Measurements from ENCODE around the gene ARHGAP1.

The ARHGAP1 gene

GRCh38 chr11:46639197-46639839 is 61.1 kb downstream of the ARHGAP1 start:
- no peaks in the 10 kb centered on the region for H3K27me3 ChIP-seq (ENCODE audit: insufficient read depth, insufficient read length)
- no peak for DNase-seq (ENCODE audit: low read depth, low spot score)
- H3K4me1 ChIP-seq (ENCODE audit: insufficient read depth, insufficient read length), result no peaks in the 10 kb centered on the region
- peaks cover 35% of the 10 kb centered on the region for H3K36me3 ChIP-seq (ENCODE audit: insufficient read depth, insufficient read length, low read length)
- H3K9me3 ChIP-seq (ENCODE audit: insufficient read depth, low read length), result peaks cover 6% of the 10 kb centered on the region; the same call in 1 of the 2 replicates
- H3K9ac ChIP-seq (ENCODE audit: insufficient read length, low read depth), result no peak overlapping the region
- no peak for TF ChIP-seq YY1 (IDR thresholded peaks at IDR 0.05; ENCODE audit: insufficient read depth, insufficient read length)
- TF ChIP-seq SUZ12 (IDR thresholded peaks at IDR 0.05; ENCODE audit: extremely low read depth, insufficient read depth, insufficient read length), result no peak
- no peak for TF ChIP-seq ZNF274 (IDR thresholded peaks at IDR 0.05; ENCODE audit: low read depth, low read length)
- H3K4me3 ChIP-seq (ENCODE audit: insufficient read length, low read depth), result no peak overlapping the region

DNA sequence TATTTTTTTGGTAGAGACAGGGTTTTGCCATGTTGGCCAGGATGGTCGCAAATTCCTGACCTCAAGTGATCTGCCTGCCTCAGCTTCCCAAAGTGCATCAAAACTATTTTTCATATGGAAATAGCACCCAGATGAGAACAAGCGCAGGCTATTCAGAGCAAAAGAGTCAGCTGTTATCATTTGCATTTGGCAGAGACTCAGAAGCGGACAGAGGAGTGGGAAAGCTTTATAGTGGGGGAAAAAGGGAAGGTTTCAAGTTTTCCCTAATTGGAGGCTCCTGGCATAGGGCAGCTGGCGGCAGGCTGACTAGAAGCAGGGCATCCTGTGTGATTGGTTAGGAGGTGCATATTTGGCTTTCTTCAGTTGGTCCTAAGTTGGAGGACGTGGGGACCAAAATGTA is 62.9 kb downstream of the ARHGAP1 start:
- no peaks in the 10 kb centered on the region for H3K4me1 ChIP-seq (ENCODE audit: insufficient read depth, insufficient read length)
- DNase-seq (ENCODE audit: low read depth, low spot score), result no peak
- no peak overlapping the region for H3K4me3 ChIP-seq (ENCODE audit: insufficient read length, low read depth)
- H3K27me3 ChIP-seq (ENCODE audit: insufficient read depth, insufficient read length), result no peaks in the 10 kb centered on the region
- no peak overlapping the region for H3K9ac ChIP-seq (ENCODE audit: insufficient read length, low read depth)
- H3K9me3 ChIP-seq (ENCODE audit: insufficient read depth, low read length), result peaks cover 2% of the 10 kb centered on the region; the same call in 1 of the 2 replicates
- peaks cover 27% of the 10 kb centered on the region for H3K36me3 ChIP-seq (ENCODE audit: insufficient read depth, insufficient read length, low read length)
- no peak for TF ChIP-seq SUZ12 (IDR thresholded peaks at IDR 0.05; ENCODE audit: extremely low read depth, insufficient read depth, insufficient read length)
- TF ChIP-seq ZNF274 (IDR thresholded peaks at IDR 0.05; ENCODE audit: low read depth, low read length), result no peak
- no peak for TF ChIP-seq YY1 (IDR thresholded peaks at IDR 0.05; ENCODE audit: insufficient read depth, insufficient read length)

GRCh38 chr11:46635557-46636139 is 64.8 kb downstream of the ARHGAP1 start:
- Histone ChIP-seq H3K9ac (ENCODE audit: insufficient read length, low read depth) (no peak overlapping the region), H3K36me3 (ENCODE audit: insufficient read depth, insufficient read length, low read length) (peaks cover 38% of the 10 kb centered on the region), H3K9me3 (ENCODE audit: insufficient read depth, low read length) (no peaks in the 10 kb centered on the region), H3K27me3 (ENCODE audit: insufficient read depth, insufficient read length) (no peaks in the 10 kb centered on the region), H3K4me1 (ENCODE audit: insufficient read depth, insufficient read length) (no peaks in the 10 kb centered on the region), H3K4me3 (ENCODE audit: insufficient read length, low read depth) (no peak overlapping the region)
- TF ChIP-seq ZNF274 (IDR thresholded peaks at IDR 0.05; ENCODE audit: low read depth, low read length) (no peak), YY1 (IDR thresholded peaks at IDR 0.05; ENCODE audit: insufficient read depth, insufficient read length) (no peak), SUZ12 (IDR thresholded peaks at IDR 0.05; ENCODE audit: extremely low read depth, insufficient read depth, insufficient read length) (no peak)
- no peak for DNase-seq (ENCODE audit: low read depth, low spot score)

DNA sequence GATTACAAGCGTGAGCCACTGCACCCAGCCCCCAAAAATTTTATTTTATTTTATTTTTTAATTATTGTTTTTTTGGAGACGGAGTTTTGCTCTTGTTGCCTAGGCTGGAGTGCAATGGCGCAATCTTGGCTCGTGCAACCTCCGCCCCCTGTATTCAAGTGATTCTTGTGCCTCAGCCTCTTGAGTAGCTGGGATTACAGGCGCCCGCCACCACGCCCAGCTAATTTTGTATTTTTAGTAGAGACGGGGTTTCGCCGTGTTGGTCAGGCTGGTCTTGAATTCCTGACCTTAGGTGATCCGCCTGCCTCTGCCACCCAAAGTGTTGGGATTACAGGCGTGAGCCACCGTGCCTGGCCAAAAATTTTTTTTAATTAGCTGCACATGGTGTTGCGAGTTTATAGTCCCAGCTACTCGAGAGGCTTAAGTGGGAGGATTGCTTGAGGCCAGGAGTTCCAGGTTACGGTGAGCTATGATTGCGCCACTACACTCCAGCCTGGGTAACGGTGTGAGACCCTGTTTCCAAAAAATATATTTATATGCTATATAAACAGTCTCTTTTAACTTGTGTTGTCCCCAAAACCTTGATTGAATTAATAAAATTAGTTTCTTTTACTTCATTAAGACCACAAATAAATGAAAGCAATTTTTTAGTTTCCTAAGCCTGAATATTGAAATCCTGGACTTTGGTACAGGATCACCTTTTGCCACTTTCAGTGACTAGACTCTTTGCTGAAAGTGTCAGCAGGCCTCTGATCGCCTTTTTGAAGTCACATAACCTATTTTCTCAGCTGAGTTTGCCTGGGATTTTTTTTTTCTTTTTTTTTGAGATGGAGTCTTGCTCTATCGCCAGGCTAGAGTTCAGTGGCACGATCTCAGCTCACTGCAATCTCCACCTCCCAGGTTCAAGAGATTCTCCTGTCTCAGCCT is 66.9 kb downstream of the ARHGAP1 start:
- H3K4me1 ChIP-seq (ENCODE audit: insufficient read depth, insufficient read length), result no peaks in the 10 kb centered on the region
- H3K27me3 ChIP-seq (ENCODE audit: insufficient read depth, insufficient read length), result no peaks in the 10 kb centered on the region
- no peak for TF ChIP-seq ZNF274 (IDR thresholded peaks at IDR 0.05; ENCODE audit: low read depth, low read length)
- H3K4me3 ChIP-seq (ENCODE audit: insufficient read length, low read depth), result no peak overlapping the region
- no peak overlapping the region for H3K9ac ChIP-seq (ENCODE audit: insufficient read length, low read depth)
- H3K9me3 ChIP-seq (ENCODE audit: insufficient read depth, low read length), result no peaks in the 10 kb centered on the region
- H3K36me3 ChIP-seq (ENCODE audit: insufficient read depth, insufficient read length, low read length), result peaks cover 40% of the 10 kb centered on the region
- DNase-seq (ENCODE audit: low read depth, low spot score), result no peak

DNA sequence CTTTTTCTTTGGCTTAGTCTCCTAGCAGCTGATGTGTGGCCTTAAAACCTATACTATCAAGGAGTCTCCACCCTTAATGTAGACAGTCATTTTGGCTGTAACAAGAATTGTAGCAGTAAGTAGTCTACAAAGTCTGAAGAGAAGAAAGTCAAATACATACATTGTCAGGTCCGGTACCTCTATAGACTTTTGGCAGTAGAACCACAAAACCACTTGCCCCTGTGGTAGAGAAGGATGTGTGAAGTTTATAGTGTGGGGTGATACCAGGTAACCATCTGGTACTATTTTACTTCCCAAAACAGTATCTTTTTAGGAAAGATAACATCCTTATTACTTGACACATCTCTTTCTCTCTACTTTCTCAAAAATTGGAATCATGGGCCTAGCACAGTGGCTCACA is 67.9 kb downstream of the ARHGAP1 start:
- no peak for TF ChIP-seq YY1 (IDR thresholded peaks at IDR 0.05; ENCODE audit: insufficient read depth, insufficient read length)
- no peak for TF ChIP-seq ZNF274 (IDR thresholded peaks at IDR 0.05; ENCODE audit: low read depth, low read length)
- no peak for TF ChIP-seq SUZ12 (IDR thresholded peaks at IDR 0.05; ENCODE audit: extremely low read depth, insufficient read depth, insufficient read length)
- Histone ChIP-seq H3K4me3 (ENCODE audit: insufficient read length, low read depth) (no peak overlapping the region), H3K27me3 (ENCODE audit: insufficient read depth, insufficient read length) (no peaks in the 10 kb centered on the region), H3K4me1 (ENCODE audit: insufficient read depth, insufficient read length) (no peaks in the 10 kb centered on the region), H3K36me3 (ENCODE audit: insufficient read depth, insufficient read length, low read length) (peaks cover 40% of the 10 kb centered on the region), H3K9ac (ENCODE audit: insufficient read length, low read depth) (no peak overlapping the region), H3K9me3 (ENCODE audit: insufficient read depth, low read length) (no peaks in the 10 kb centered on the region)
- DNase-seq (ENCODE audit: low read depth, low spot score), result no peak

DNA sequence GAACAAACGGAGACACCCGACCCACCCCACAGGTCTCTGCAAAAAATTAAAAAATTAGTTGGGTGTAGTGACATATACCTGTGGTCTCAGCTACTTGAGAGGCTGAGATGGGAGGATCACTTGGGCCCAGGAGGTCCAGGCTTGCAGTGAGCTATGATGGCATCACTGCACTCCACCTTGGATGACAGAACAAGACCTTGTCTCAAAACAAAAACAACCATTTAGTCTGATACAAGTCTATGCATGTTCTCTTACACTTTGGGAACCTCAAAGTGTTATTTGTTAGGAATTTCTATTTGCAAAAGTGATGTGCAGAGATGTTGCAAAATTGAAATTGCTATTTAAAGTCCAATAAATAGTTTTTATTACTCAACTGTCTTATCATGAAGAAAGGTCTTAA is 68.7 kb downstream of the ARHGAP1 start:
- Histone ChIP-seq H3K9ac (ENCODE audit: insufficient read length, low read depth) (no peak overlapping the region), H3K27me3 (ENCODE audit: insufficient read depth, insufficient read length) (no peaks in the 10 kb centered on the region), H3K36me3 (ENCODE audit: insufficient read depth, insufficient read length, low read length) (peaks cover 42% of the 10 kb centered on the region), H3K4me1 (ENCODE audit: insufficient read depth, insufficient read length) (no peaks in the 10 kb centered on the region), H3K4me3 (ENCODE audit: insufficient read length, low read depth) (no peak overlapping the region), H3K9me3 (ENCODE audit: insufficient read depth, low read length) (no peaks in the 10 kb centered on the region)
- no peak for DNase-seq (ENCODE audit: low read depth, low spot score)
- TF ChIP-seq YY1 (IDR thresholded peaks at IDR 0.05; ENCODE audit: insufficient read depth, insufficient read length), result no peak
- no peak for TF ChIP-seq ZNF274 (IDR thresholded peaks at IDR 0.05; ENCODE audit: low read depth, low read length)
- TF ChIP-seq SUZ12 (IDR thresholded peaks at IDR 0.05; ENCODE audit: extremely low read depth, insufficient read depth, insufficient read length), result no peak

DNA sequence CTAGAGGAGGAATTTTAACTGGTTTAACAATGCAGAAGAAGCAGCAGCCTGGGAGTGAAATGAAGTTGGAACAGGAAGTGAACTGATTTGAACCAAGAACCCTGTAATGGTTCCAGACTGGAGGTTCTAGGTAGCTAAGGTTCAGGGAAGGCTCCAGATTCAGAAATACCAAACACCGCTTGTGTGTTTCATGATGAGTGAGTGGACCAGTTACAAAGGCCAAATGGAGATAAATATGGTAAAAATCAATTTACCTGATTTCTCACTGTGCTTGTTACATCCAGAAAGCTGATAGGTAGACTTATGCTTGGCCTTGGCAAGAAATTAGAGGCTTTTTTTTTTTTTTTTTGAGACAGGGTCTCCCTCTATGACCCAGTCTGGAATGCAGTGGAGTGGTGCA is 70.2 kb downstream of the ARHGAP1 start:
- Histone ChIP-seq H3K4me1 (ENCODE audit: insufficient read depth, insufficient read length) (no peaks in the 10 kb centered on the region), H3K27me3 (ENCODE audit: insufficient read depth, insufficient read length) (no peaks in the 10 kb centered on the region), H3K36me3 (ENCODE audit: insufficient read depth, insufficient read length, low read length) (peaks cover 48% of the 10 kb centered on the region), H3K9ac (ENCODE audit: insufficient read length, low read depth) (no peak overlapping the region), H3K4me3 (ENCODE audit: insufficient read length, low read depth) (no peak overlapping the region), H3K9me3 (ENCODE audit: insufficient read depth, low read length) (no peaks in the 10 kb centered on the region)
- no peak for DNase-seq (ENCODE audit: low read depth, low spot score)
- TF ChIP-seq SUZ12 (IDR thresholded peaks at IDR 0.05; ENCODE audit: extremely low read depth, insufficient read depth, insufficient read length), result no peak
- TF ChIP-seq ZNF274 (IDR thresholded peaks at IDR 0.05; ENCODE audit: low read depth, low read length), result no peak
- no peak for TF ChIP-seq YY1 (IDR thresholded peaks at IDR 0.05; ENCODE audit: insufficient read depth, insufficient read length)
